Effector memory CD4-positive, alpha-beta T cell (primary cell): ENCODE measurements around the gene NAA20.

Source experiments
- DNase-seq, 3 donors: peaks; one replicate each; pipeline ENCODE4 v3.0.0-alpha.2; 2020
- H3K27ac ChIP-seq: 2 replicates; pipeline ENCODE4 v1.7.0; 2013; ENCODE audit warnings: mild to moderate bottlenecking, low read length, moderate library complexity; ENCODE audit not compliant: insufficient read depth, poor library complexity, severe bottlenecking
- H3K27me3 ChIP-seq: replicated peaks from 2 replicates; pipeline ENCODE4 v1.7.0; 2013; ENCODE audit warnings: mild to moderate bottlenecking, low read length; ENCODE audit not compliant: insufficient read depth, control insufficient read depth, poor library complexity, severe bottlenecking
- H3K36me3 ChIP-seq: 2 replicates; pipeline ENCODE4 v1.7.0; 2013; ENCODE audit warnings: mild to moderate bottlenecking, low read length, moderate library complexity; ENCODE audit not compliant: control insufficient read depth, insufficient read depth
- H3K4me1 ChIP-seq: 2 replicates; pipeline ENCODE4 v1.7.0; 2013; ENCODE audit warnings: low read length, mild to moderate bottlenecking; ENCODE audit not compliant: control insufficient read depth, insufficient read depth, poor library complexity, severe bottlenecking
- H3K4me3 ChIP-seq: 2 replicates; pipeline ENCODE4 v1.7.0; 2013; ENCODE audit warnings: low read length, low read depth, mild to moderate bottlenecking; ENCODE audit not compliant: insufficient read depth, poor library complexity, severe bottlenecking
- H3K9me3 ChIP-seq: 2 replicates; pipeline ENCODE4 v1.7.0; 2013; ENCODE audit warnings: mild to moderate bottlenecking, low read length, moderate library complexity; ENCODE audit not compliant: control insufficient read depth

The NAA20 gene

GRCh38 chr20:20018366-20018765, 1.2 kb downstream of the NAA20 start:
- Histone ChIP-seq H3K4me3 (peak overlapping the region; percentile 91), H3K36me3 (peaks cover under 1% of the 10 kb centered on the region), H3K4me1 (peaks cover 15% of the 10 kb centered on the region), H3K9me3 (no peaks in the 10 kb centered on the region), H3K27ac (no peak overlapping the region), H3K27me3 (no peaks in the 10 kb centered on the region)
- no peak for DNase-seq

GRCh38 chr20:20019123-20019522, 2.0 kb downstream of the NAA20 start:
- Histone ChIP-seq H3K36me3 (peaks cover 8% of the 10 kb centered on the region), H3K4me3 (no peak overlapping the region), H3K9me3 (no peaks in the 10 kb centered on the region), H3K27ac (no peak overlapping the region), H3K4me1 (peaks cover 15% of the 10 kb centered on the region), H3K27me3 (no peaks in the 10 kb centered on the region)
- DNase-seq, result no peak

GRCh38 chr20:20020908-20021307, 3.7 kb downstream of the NAA20 start:
- no peaks in the 10 kb centered on the region for H3K9me3 ChIP-seq
- no peak overlapping the region for H3K27ac ChIP-seq
- no peak overlapping the region for H3K4me3 ChIP-seq
- H3K27me3 ChIP-seq, result no peaks in the 10 kb centered on the region
- DNase-seq, result no peak
- H3K4me1 ChIP-seq, result peaks cover 15% of the 10 kb centered on the region
- H3K36me3 ChIP-seq, result peaks cover 13% of the 10 kb centered on the region

- Histone ChIP-seq H3K27me3 (no peaks in the 10 kb centered on the region), H3K4me1 (peaks cover 12% of the 10 kb centered on the region), H3K4me3 (no peak overlapping the region), H3K27ac (no peak overlapping the region), H3K36me3 (peaks cover 18% of the 10 kb centered on the region), H3K9me3 (no peaks in the 10 kb centered on the region)
- no peak for DNase-seq
These were observed 4.7 kb downstream of the NAA20 start for GRCh38 chr20:20021835-20022234.

GRCh38 chr20:20022498-20022897, 5.3 kb downstream of the NAA20 start:
- Histone ChIP-seq H3K27me3 (no peaks in the 10 kb centered on the region), H3K27ac (no peak overlapping the region), H3K36me3 (peaks cover 22% of the 10 kb centered on the region), H3K4me3 (no peak overlapping the region), H3K4me1 (peaks cover 12% of the 10 kb centered on the region), H3K9me3 (no peaks in the 10 kb centered on the region)
- DNase-seq, result no peak

- peaks cover 3% of the 10 kb centered on the region for H3K4me1 ChIP-seq
- H3K27ac ChIP-seq, result no peak overlapping the region
- no peak overlapping the region for H3K4me3 ChIP-seq
- H3K36me3 ChIP-seq, result peaks cover 25% of the 10 kb centered on the region
- H3K9me3 ChIP-seq, result no peaks in the 10 kb centered on the region
- no peaks in the 10 kb centered on the region for H3K27me3 ChIP-seq
- DNase-seq, result no peak
These were observed 6.2 kb downstream of the NAA20 start for GRCh38 chr20:20023395-20023794.

GRCh38 chr20:20024942-20025341, 7.8 kb downstream of the NAA20 start:
- Histone ChIP-seq H3K4me3 (no peak overlapping the region), H3K27ac (no peak overlapping the region), H3K27me3 (no peaks in the 10 kb centered on the region), H3K9me3 (no peaks in the 10 kb centered on the region), H3K4me1 (no peaks in the 10 kb centered on the region), H3K36me3 (peaks cover 32% of the 10 kb centered on the region)
- no peak for DNase-seq

GRCh38 chr20:20027284-20027683, 10.1 kb downstream of the NAA20 start:
- Histone ChIP-seq H3K27ac (no peak overlapping the region), H3K9me3 (no peaks in the 10 kb centered on the region), H3K27me3 (no peaks in the 10 kb centered on the region), H3K4me1 (no peaks in the 10 kb centered on the region), H3K36me3 (peaks cover 37% of the 10 kb centered on the region), H3K4me3 (no peak overlapping the region)
- no peak for DNase-seq

- no peaks in the 10 kb centered on the region for H3K27me3 ChIP-seq
- DNase-seq, result no peak
- H3K36me3 ChIP-seq, result peaks cover 61% of the 10 kb centered on the region
These were observed 14.6 kb downstream of the NAA20 start for GRCh38 chr20:20031790-20032189.

GRCh38 chr20:20034486-20034885, 17.3 kb downstream of the NAA20 start:
- Histone ChIP-seq H3K9me3 (no peaks in the 10 kb centered on the region), H3K36me3 (peaks cover 75% of the 10 kb centered on the region), H3K27ac (no peak overlapping the region), H3K4me3 (no peak overlapping the region), H3K27me3 (no peaks in the 10 kb centered on the region), H3K4me1 (no peaks in the 10 kb centered on the region)
- DNase-seq, result no peak

More at GRCh38 chr20:20031790-20032189, 14.6 kb downstream of the NAA20 start:
- Histone ChIP-seq H3K4me3 (no peak overlapping the region), H3K27ac (no peak overlapping the region), H3K9me3 (no peaks in the 10 kb centered on the region), H3K4me1 (no peaks in the 10 kb centered on the region)

GRCh38 chr20:20036756-20037155, 19.6 kb downstream of the NAA20 start:
- Histone ChIP-seq H3K36me3 (peaks cover 92% of the 10 kb centered on the region), H3K27ac (no peak overlapping the region), H3K27me3 (no peaks in the 10 kb centered on the region)

More at GRCh38 chr20:20036756-20037155, 19.6 kb downstream of the NAA20 start:
- no peaks in the 10 kb centered on the region for H3K4me1 ChIP-seq
- H3K4me3 ChIP-seq, result no peak overlapping the region
- no peaks in the 10 kb centered on the region for H3K9me3 ChIP-seq
- no peak for DNase-seq
